B cell (primary cell): ENCODE measurements around the gene CST7. TPM values are rescaled to one million over a fixed set of nuclear protein-coding genes. Genes with fewer than 3 reads are reported as not detected.

Experiments
- ATAC-seq: fragments of 200-7000 bp; cut with Tn5 transposase; one replicate; pipeline ENCODE4 v1.10.0; 2021; ENCODE audit warnings: low read depth, mild to moderate bottlenecking, moderate number of reproducible peaks, moderate library complexity
- CTCF ChIA-PET: fragments of 350-600 bp; sonication (Branson Sonifier 250); formaldehyde crosslinking; loops from one replicate; lab custom pipeline; 2021; ENCODE audit warnings: antibody characterized with exemption, inconsistent platforms; lab: Charles Lee
- POLR2A ChIA-PET: fragments of 350-600 bp; sonication (Branson Sonifier 250); formaldehyde crosslinking; loops from one replicate; lab custom pipeline; 2021; ENCODE audit warnings: antibody characterized with exemption; lab: Charles Lee
- DNase-seq: peaks from one replicate; pipeline ENCODE4 v3.0.0; 2013
- H2AFZ ChIP-seq: 2 replicates; pipeline ENCODE4 v1.6.1; 2012; ENCODE audit warnings: mild to moderate bottlenecking, low read depth, low read length; ENCODE audit not compliant: insufficient read depth, poor library complexity, severe bottlenecking
- H3K27ac ChIP-seq, 2 donors: 1 replicate in 1 of 2; 2 replicates in 1 of 2; pipeline ENCODE4 v1.5.1; 2012 to 2013; ENCODE audit warnings: low read length in 2 of 2, mild to moderate bottlenecking in 2 of 2, moderate library complexity in 1 of 2
- H3K27me3 ChIP-seq, 4 experiments: fragments of 200-600 bp in 1 of 4; sonication (generic) in 1 of 4; replicated peaks in 1 of 4; 1 replicate in 2 of 4; 2 replicates in 2 of 4; pipeline versions ENCODE4 v1.6.1 to v1.7.0; 2013 to 2016; ENCODE audit warnings: low read length in 3 of 4, mild to moderate bottlenecking in 2 of 4, mixed read lengths in 1 of 4, moderate library complexity in 1 of 4; ENCODE audit not compliant: insufficient read depth in 4 of 4, control insufficient read depth in 3 of 4; ENCODE audit errors: control extremely low read depth in 1 of 4
- H3K36me3 ChIP-seq, 2 experiments: replicated peaks in 1 of 2; 1 replicate in 1 of 2; 2 replicates in 1 of 2; pipeline versions ENCODE4 v1.6.1 to v1.7.1; 2013; ENCODE audit warnings: low read length in 1 of 2; ENCODE audit not compliant: insufficient read depth in 2 of 2, control insufficient read depth in 1 of 2; ENCODE audit errors: control extremely low read depth in 1 of 2, extremely low read depth in 1 of 2
- H3K4me1 ChIP-seq, 2 donors: fragments of 200-600 bp in 1 of 2; sonication (generic) in 1 of 2; 1 replicate in 1 of 2; 2 replicates in 1 of 2; pipeline versions ENCODE4 v1.5.1 to v1.6.1; 2013 to 2017; ENCODE audit warnings: low read length in 2 of 2; ENCODE audit not compliant: control insufficient read depth in 2 of 2, insufficient read depth in 2 of 2
- H3K4me2 ChIP-seq: replicated peaks from 2 replicates; pipeline ENCODE3; 2012; ENCODE audit warnings: mild to moderate bottlenecking, low read depth, low read length; ENCODE audit not compliant: poor library complexity, severe bottlenecking
- H3K4me3 ChIP-seq, 5 experiments: fragments of 200-600 bp in 1 of 5; sonication (generic) in 1 of 5; 1 replicate in 3 of 5; 2 replicates in 2 of 5; pipeline versions ENCODE4 v1.5.1 to v1.7.0; 2011 to 2016; ENCODE audit warnings: low read length in 4 of 5, mild to moderate bottlenecking in 4 of 5, low read depth in 2 of 5, control low read depth in 1 of 5, moderate library complexity in 1 of 5; ENCODE audit not compliant: insufficient read depth in 1 of 5; ENCODE audit errors: control extremely low read depth in 1 of 5, extremely low read depth in 1 of 5
- H3K79me2 ChIP-seq: fragments of 200-600 bp; sonication (generic); one replicate; pipeline ENCODE4 v1.6.0; 2016; ENCODE audit warnings: low read length; ENCODE audit not compliant: control insufficient read depth, insufficient read depth
- H3K9ac ChIP-seq: fragments of 200-600 bp; sonication (generic); 2 replicates; pipeline ENCODE4 v1.6.1; 2017; ENCODE audit warnings: mild to moderate bottlenecking, low read length, moderate library complexity
- H3K9me3 ChIP-seq, 3 donors: one replicate each; pipeline versions ENCODE4 v1.6.1 to v1.7.1; 2013; ENCODE audit warnings: low read length in 2 of 3; ENCODE audit not compliant: control insufficient read depth in 2 of 3, insufficient read depth in 1 of 3; ENCODE audit errors: control extremely low read depth in 1 of 3
- H4K20me1 ChIP-seq: 2 replicates; pipeline ENCODE4 v1.6.0; 2012; ENCODE audit warnings: mild to moderate bottlenecking, low read length; ENCODE audit not compliant: insufficient read depth, control insufficient read depth, poor library complexity, severe bottlenecking
- H3K27ac Mint-ChIP-seq: one replicate; pipeline ENCODE4 v1.8.0; 2021; ENCODE audit warnings: mixed read lengths
- H3K27me3 Mint-ChIP-seq: one replicate; pipeline ENCODE4 v1.8.0; 2021; ENCODE audit warnings: mixed read lengths
- H3K4me1 Mint-ChIP-seq: one replicate; pipeline ENCODE4 v1.8.0; 2021; ENCODE audit warnings: mixed read lengths
- H3K4me3 Mint-ChIP-seq: one replicate; pipeline ENCODE4 v1.8.0; 2021; ENCODE audit warnings: mixed read lengths
- H3K9me3 Mint-ChIP-seq: one replicate; pipeline ENCODE4 v1.8.0; 2022; ENCODE audit warnings: mixed read lengths; ENCODE audit not compliant: insufficient read depth
- CTCF ChIP-seq: fragments of 200-600 bp; IDR thresholded peaks from one replicate; pipeline ENCODE4 v1.8.0; 2022; ENCODE audit warnings: antibody characterized with exemption, mild to moderate bottlenecking
- EZH2 ChIP-seq: IDR thresholded peaks from 2 replicates; pipeline ENCODE4 v1.6.1; 2012; ENCODE audit warnings: borderline replicate concordance, low read depth, mild to moderate bottlenecking, moderate library complexity, low read length; ENCODE audit not compliant: insufficient read depth, poor library complexity, severe bottlenecking
- WGBS: methylation state at CpG from one replicate; pipeline ENCODE4 v1.1.5; 2013; ENCODE audit warnings: missing lambda C conversion rate; ENCODE audit not compliant: insufficient coverage; 5-methylcytosine and 5-hydroxymethylcytosine counted together
- intact Hi-C: fragments of 100-400 bp; cut with micrococcal nuclease; formaldehyde crosslinking; loops from one replicate; pipeline ENCODE4 v1.10.0; 2022
- polyA plus RNA-seq: library from polyadenylated mRNA; depleted of rRNA; stranded (reverse); fragments of >200 nt; gene quantifications from 2 replicates; pipeline ENCODE4 v1.2.3, GENCODE V29; 2012
- total RNA-seq, 2 donors: library from RNA; stranded (reverse); fragments of 120-200 nt in 1 of 2; gene quantifications; 1 replicate in 1 of 2; 2 replicates in 1 of 2; pipeline versions ENCODE4 v1.2.3 to v1.2.4, GENCODE V29; 2013 to 2022

The CST7 gene
- total and polyA plus RNA-seq, 2 donors (not counting 1 experiment from before 2014, with no cell fraction given) = 0.94 to 3.4 TPM

DNA sequence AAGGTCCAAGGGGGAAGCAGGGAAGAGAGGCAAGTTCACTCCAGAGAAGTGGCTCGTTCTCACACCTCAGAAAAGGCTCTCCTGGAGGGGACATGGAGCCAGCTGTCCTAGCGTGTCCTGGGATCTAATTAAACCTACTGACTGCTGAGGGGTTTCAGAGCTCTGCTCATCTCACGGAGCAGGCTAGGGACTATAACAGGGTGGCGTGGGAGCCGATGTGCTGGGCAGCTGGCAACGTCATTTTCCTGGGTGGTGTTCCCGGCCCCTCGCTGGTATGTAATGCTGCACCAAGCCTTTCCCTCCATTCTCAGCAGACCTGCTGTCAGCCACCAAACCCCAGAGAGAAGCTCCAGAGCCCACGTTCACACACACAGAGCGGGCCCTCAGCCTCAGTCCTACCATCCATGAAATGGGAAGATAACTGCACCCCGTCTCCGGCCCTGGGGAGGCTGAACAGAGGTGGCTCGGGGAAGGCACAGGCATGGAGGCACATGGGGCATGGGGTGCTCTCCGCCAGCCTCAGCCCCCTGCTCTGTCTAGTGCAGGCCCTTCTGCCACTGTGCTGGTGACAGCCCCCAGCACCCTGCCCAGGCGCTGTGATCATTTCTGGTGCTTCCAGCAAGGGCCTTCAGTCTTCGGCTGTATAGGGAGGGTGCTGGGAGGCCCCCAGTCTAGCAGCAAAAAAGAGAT is 1.9 kb downstream of the CST7 start:
- WGBS = 93% methylated on average over 16 of the region's 16 CpGs
- peak overlapping the region in 1 of 5 experiments; percentile 42 for H3K4me3 ChIP-seq
- no peaks in the 10 kb centered on the region for H3K36me3 ChIP-seq
- TF ChIP-seq EZH2 (no peak), CTCF (no peak)
- peaks cover 16% of the 10 kb centered on the region for H3K4me1 Mint-ChIP-seq
- no peak for ATAC-seq
- H3K4me2 ChIP-seq = no peak overlapping the region
- ChIA-PET POLR2A (no interaction called here), CTCF (no interaction called here)
- peaks cover 5 to 12% of the 10 kb centered on the region in 2 donors for H3K4me1 ChIP-seq
- no peak overlapping the region for H3K27ac Mint-ChIP-seq
- no peak overlapping the region for H3K4me3 Mint-ChIP-seq
- DNase-seq = no peak
- peaks cover 0 to 6% (median 2%) of the 10 kb centered on the region in 4 experiments for H3K27me3 ChIP-seq
- H2AFZ ChIP-seq = no peak overlapping the region
- no peak overlapping the region for H3K9ac ChIP-seq
- peaks cover 23% of the 10 kb centered on the region for H3K27me3 Mint-ChIP-seq
- H3K27ac ChIP-seq = no peak overlapping the region
- no peaks in the 10 kb centered on the region for H4K20me1 ChIP-seq
- peaks cover 8% of the 10 kb centered on the region for H3K9me3 Mint-ChIP-seq
- intact Hi-C loops = no loop called here
- H3K79me2 ChIP-seq = no peaks in the 10 kb centered on the region
- peaks cover 0 to 6% (median 0%) of the 10 kb centered on the region in 3 donors for H3K9me3 ChIP-seq

DNA sequence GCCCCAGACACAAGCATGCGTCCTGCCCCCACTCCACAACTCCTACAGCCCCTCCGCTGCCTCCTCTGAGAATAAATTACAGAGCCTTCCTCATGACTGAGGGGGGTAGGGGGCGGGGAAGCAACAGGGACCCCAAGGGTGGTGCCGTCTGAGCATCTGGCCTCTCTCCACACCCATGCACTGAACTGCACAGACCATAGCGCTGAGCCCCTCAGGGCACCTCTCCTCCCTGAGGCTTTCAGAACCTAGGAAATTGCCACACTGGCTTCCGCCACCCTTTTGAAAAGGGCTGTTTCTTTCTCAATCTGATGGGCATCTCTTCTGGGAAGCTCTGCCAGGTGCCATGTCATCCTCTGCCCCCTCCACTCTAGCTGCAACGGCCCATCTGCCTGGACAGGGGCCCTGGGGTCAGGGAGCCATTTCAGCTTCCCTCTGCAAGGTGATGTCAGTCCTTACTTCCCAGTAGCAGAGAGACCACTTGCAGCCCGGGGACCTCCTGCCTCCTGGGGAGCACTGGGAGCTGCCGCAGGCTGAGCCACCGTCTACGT is 2.5 kb downstream of the CST7 start:
- Histone ChIP-seq H3K79me2 (no peaks in the 10 kb centered on the region), H3K4me1 (peaks cover 5 to 12% of the 10 kb centered on the region in 2 donors), H4K20me1 (no peaks in the 10 kb centered on the region), H3K4me2 (no peak overlapping the region), H2AFZ (no peak overlapping the region), H3K4me3 (peak overlapping the region in 1 of 5 experiments; percentile 12), H3K27me3 (peaks cover 0 to 6% (median 2%) of the 10 kb centered on the region in 4 experiments), H3K9ac (no peak overlapping the region), H3K36me3 (no peaks in the 10 kb centered on the region), H3K9me3 (peaks cover 0 to 6% (median 0%) of the 10 kb centered on the region in 3 donors), H3K27ac (no peak overlapping the region)
- Mint-ChIP-seq H3K9me3 (peaks cover 8% of the 10 kb centered on the region), H3K27ac (no peak overlapping the region), H3K4me3 (no peak overlapping the region), H3K4me1 (peaks cover 18% of the 10 kb centered on the region), H3K27me3 (peaks cover 23% of the 10 kb centered on the region)
- ChIA-PET CTCF (no interaction called here), POLR2A (no interaction called here)
- no peak for ATAC-seq
- intact Hi-C loops = no loop called here
- WGBS = 70% methylated on average over 8 of the region's 11 CpGs
- no peak for DNase-seq
- TF ChIP-seq EZH2 (no peak), CTCF (no peak)
